ENCODE data around the gene RAD51AP2.
"Not testable (repeated sequence)": the region's sequence is repeated elsewhere in the genome, so short reads cannot be mapped to it uniquely, and the experiment has no call there.

The RAD51AP2 gene

GRCh38 chr2:17518212-17519154, at the start of gene RAD51AP2:
RAD51AP2 (minus strand) TSS chr2:17518440; CDS start chr2:17518415, 25 bp downstream.
- no peak for DNase-seq (ENCODE audit: low read depth in 1 of 2, low spot score in 1 of 2)

GRCh38 chr2:17565726-17566125, 47.5 kb upstream of the RAD51AP2 start:
- DNase-seq (ENCODE audit: low read depth in 1 of 2, low spot score in 1 of 2) = not testable (repeated sequence)

- no peak for DNase-seq (ENCODE audit: low read depth in 1 of 2, low spot score in 1 of 2)
Measured at GRCh38 chr2:17558878-17559277, 40.6 kb upstream of the RAD51AP2 start.

- no peak for DNase-seq (ENCODE audit: low read depth in 1 of 2, low spot score in 1 of 2)
Measured at GRCh38 chr2:17558053-17558452, 39.8 kb upstream of the RAD51AP2 start.

GRCh38 chr2:17557596-17557995, 39.4 kb upstream of the RAD51AP2 start:
- no peak for DNase-seq (ENCODE audit: low read depth in 1 of 2, low spot score in 1 of 2)

GRCh38 chr2:17555150-17555549, 36.9 kb upstream of the RAD51AP2 start:
- DNase-seq (ENCODE audit: low read depth in 1 of 2, low spot score in 1 of 2) = no peak

GRCh38 chr2:17550907-17551306, 32.7 kb upstream of the RAD51AP2 start:
- no peak for DNase-seq (ENCODE audit: low read depth in 1 of 2, low spot score in 1 of 2)

GRCh38 chr2:17547737-17548136, 29.5 kb upstream of the RAD51AP2 start:
- DNase-seq (ENCODE audit: low read depth in 1 of 2, low spot score in 1 of 2) = no peak

GRCh38 chr2:17547237-17547636, 29.0 kb upstream of the RAD51AP2 start:
- DNase-seq (ENCODE audit: low read depth in 1 of 2, low spot score in 1 of 2) = no peak

GRCh38 chr2:17545680-17546613, 27.7 kb upstream of the RAD51AP2 start:
- no peak for DNase-seq (ENCODE audit: low read depth in 1 of 2, low spot score in 1 of 2)

- no peak for DNase-seq (ENCODE audit: low read depth in 1 of 2, low spot score in 1 of 2)
Measured at GRCh38 chr2:17544256-17544655, 26.0 kb upstream of the RAD51AP2 start.

- no peak for DNase-seq (ENCODE audit: low read depth in 1 of 2, low spot score in 1 of 2)
Measured at GRCh38 chr2:17543848-17544247, 25.6 kb upstream of the RAD51AP2 start.

- no peak for DNase-seq (ENCODE audit: low read depth in 1 of 2, low spot score in 1 of 2)
Measured at GRCh38 chr2:17543131-17543660, 25.0 kb upstream of the RAD51AP2 start.

- DNase-seq (ENCODE audit: low read depth in 1 of 2, low spot score in 1 of 2) = no peak
Measured at GRCh38 chr2:17542471-17542870, 24.2 kb upstream of the RAD51AP2 start.

- no peak for DNase-seq (ENCODE audit: low read depth in 1 of 2, low spot score in 1 of 2)
Measured at GRCh38 chr2:17541531-17541950, 23.3 kb upstream of the RAD51AP2 start.

- no peak for DNase-seq (ENCODE audit: low read depth in 1 of 2, low spot score in 1 of 2)
Measured at GRCh38 chr2:17540813-17541530, 22.7 kb upstream of the RAD51AP2 start.

GRCh38 chr2:17540093-17540812, 22.0 kb upstream of the RAD51AP2 start, which contains the start of gene VSNL1:
VSNL1 (plus strand) TSS chr2:17540696; CDS start chr2:17592075, 51,379 bp downstream.
- DNase-seq (ENCODE audit: low read depth in 1 of 2, low spot score in 1 of 2) = no peak

GRCh38 chr2:17539611-17540092, 21.4 kb upstream of the RAD51AP2 start:
- no peak for DNase-seq (ENCODE audit: low read depth in 1 of 2, low spot score in 1 of 2)

- no peak for DNase-seq (ENCODE audit: low read depth in 1 of 2, low spot score in 1 of 2)
Measured at GRCh38 chr2:17538844-17539554, 20.8 kb upstream of the RAD51AP2 start.

All from activated T-helper 1 cell treated with anti-CD3 and anti-CD28 coated beads, Interleukin-2, amount 50 U/mL, for 16 hours (primary cell).